OCI-LY7 (cell line): ENCODE results near the gene NKX2-1.

ENCODE experiments used
- CTCF ChIP-seq: fragments of 200-600 bp; sonication (generic); conservative IDR thresholded peaks from 2 replicates; pipeline ENCODE4 v1.5.1; 2014; ENCODE audit warnings: mild to moderate bottlenecking, antibody characterized with exemption, low read length, moderate library complexity, mixed read lengths
- EZH2phosphoT487 ChIP-seq: fragments of 200-600 bp; sonication (generic); IDR thresholded peaks from 2 replicates; pipeline ENCODE4 v1.6.1; 2018; ENCODE audit warnings: low read depth, borderline replicate concordance, mild to moderate bottlenecking, mixed run types, antibody characterized with exemption, low read length, moderate library complexity, mixed read lengths

GRCh38 chr14:36509069-36509917, 10.7 kb downstream of the NKX2-1 start:
- no peak for TF ChIP-seq CTCF
- TF ChIP-seq EZH2phosphoT487, result no peak
